Measurements from ENCODE around the gene ADAMTS6.
A peak's percentile ranks its signal among the peaks of the same experiment; 100 is the strongest.

The ADAMTS6 gene

DNA sequence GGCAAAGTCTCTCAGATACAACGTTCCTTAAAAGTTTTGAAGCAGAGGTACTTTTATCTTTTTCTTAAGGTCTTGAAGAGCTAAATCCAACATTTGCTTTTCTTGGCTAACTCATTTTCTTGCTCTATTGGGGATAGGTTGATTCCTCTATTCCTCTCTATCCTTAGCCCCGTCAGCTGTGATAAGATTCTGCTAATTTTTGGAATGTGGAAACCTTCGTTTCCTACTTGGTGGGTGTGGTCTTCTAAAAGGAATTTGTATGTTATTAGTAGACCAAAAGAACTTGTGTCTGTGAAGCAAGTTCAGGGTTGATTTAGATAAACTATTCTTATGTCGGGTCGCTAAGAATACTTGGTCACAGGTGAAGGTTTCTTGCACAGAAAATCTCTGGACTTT is 308.6 kb downstream of the ADAMTS6 start:
- no peak for DNase-seq (ENCODE audit: low spot score)
- TF ChIP-seq, protein P1, sequence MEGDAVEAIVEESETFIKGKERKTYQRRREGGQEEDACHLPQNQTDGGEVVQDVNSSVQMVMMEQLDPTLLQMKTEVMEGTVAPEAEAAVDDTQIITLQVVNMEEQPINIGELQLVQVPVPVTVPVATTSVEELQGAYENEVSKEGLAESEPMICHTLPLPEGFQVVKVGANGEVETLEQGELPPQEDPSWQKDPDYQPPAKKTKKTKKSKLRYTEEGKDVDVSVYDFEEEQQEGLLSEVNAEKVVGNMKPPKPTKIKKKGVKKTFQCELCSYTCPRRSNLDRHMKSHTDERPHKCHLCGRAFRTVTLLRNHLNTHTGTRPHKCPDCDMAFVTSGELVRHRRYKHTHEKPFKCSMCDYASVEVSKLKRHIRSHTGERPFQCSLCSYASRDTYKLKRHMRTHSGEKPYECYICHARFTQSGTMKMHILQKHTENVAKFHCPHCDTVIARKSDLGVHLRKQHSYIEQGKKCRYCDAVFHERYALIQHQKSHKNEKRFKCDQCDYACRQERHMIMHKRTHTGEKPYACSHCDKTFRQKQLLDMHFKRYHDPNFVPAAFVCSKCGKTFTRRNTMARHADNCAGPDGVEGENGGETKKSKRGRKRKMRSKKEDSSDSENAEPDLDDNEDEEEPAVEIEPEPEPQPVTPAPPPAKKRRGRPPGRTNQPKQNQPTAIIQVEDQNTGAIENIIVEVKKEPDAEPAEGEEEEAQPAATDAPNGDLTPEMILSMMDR (IDR thresholded peaks at IDR 0.05; ENCODE audit: extremely low read depth, missing control alignments): no peak

DNA sequence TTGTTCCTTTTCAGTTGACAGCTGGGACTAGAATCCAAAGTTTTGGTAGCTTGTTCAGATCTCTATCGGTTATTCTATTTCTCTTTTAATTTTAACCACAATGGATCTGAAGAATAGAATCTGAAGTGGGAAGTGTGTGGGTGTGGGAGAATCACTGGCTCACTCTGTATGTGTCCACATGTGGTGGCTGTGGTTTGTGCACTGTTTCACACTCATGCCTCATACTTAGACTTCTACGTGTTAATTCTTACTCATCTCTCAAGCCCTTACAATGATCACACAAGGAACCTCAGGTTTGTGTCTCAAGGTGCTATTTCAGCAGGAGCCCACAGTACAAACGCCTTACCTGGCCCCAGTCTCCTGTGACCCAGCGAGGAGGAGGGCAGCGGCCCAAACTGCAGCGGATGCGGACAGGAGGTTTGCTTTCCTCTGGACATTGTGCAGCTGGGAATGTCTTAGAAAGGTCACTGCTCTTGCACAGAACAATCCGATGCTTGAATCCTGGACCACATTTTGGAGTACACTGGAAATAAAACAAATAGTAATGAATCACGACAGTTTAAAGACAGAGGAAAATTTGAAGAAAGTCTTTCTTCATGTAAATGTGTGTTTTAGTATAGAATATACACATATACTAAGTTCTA is 309.1 kb downstream of the ADAMTS6 start:
- TF ChIP-seq, protein P1 (IDR thresholded peaks at IDR 0.05; ENCODE audit: extremely low read depth, missing control alignments): no peak
- DNase-seq (ENCODE audit: low spot score): peak; percentile 79

DNA sequence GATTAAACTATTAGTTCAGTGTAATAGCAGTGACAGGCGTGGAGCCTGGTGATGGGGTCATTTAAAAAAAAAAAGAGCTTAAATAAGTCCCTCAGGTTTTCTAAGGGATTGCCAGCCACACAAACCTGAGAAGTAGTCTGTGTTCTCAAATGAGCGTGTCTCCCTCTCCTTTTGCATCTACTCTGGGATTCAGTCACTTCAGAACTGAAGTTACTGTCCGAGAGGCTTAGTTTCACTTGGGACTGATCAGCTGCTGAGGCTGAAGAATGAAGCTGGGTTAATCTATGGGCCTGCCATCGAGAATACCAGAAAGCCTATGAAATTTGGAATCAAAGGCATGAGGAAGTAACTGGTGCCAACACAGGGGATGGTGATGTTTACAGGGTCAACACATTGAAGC is 310.1 kb downstream of the ADAMTS6 start:
- peak; percentile 34 for DNase-seq (ENCODE audit: low spot score)
- TF ChIP-seq, protein P1 (IDR thresholded peaks at IDR 0.05; ENCODE audit: extremely low read depth, missing control alignments): no peak

- TF ChIP-seq, protein P1 (IDR thresholded peaks at IDR 0.05; ENCODE audit: extremely low read depth, missing control alignments): no peak
Observed at GRCh38 chr5:65163698-65164097, 318.0 kb downstream of the ADAMTS6 start.

GRCh38 chr5:65161655-65162054 is 320.1 kb downstream of the ADAMTS6 start:
- DNase-seq (ENCODE audit: low spot score): no peak
- TF ChIP-seq, protein P1 (IDR thresholded peaks at IDR 0.05; ENCODE audit: extremely low read depth, missing control alignments): no peak

More at GRCh38 chr5:65163698-65164097, 318.0 kb downstream of the ADAMTS6 start:
- DNase-seq (ENCODE audit: low spot score): no peak

DNA sequence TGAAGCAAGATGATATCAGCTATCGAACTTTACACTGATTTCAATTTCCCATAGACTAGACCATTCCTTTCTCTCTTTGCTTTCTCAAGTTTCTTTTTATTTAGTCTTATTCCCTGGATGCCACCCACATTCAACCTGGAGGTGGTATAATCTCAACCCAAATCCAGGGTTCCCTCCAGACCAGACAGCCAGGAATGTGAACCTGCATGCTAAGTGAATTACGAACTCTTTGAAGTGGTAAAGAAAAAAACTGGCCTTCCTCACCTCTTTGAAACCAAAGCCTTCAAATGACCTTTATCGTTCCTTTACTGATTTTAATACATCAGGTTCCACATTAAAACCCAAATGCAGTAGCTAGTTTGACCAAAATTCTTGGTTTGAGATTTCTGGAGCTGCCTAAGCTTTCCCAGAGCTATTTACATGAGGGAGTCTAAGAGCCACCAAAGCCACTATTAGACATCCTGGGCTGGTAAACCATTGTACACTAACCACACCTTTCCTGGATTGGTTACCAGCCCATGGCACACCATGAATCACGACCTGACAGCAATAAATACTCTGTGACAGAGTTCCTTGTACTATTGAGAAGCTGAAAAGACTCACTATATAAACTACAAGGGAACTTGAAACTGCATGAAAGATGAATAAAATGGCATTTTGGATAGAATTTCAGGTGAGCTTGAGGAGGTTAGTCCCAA is 323.7 kb downstream of the ADAMTS6 start:
- no peak for DNase-seq (ENCODE audit: low spot score)
- TF ChIP-seq, protein P1 (IDR thresholded peaks at IDR 0.05; ENCODE audit: extremely low read depth, missing control alignments): no peak

- TF ChIP-seq, protein P1 (IDR thresholded peaks at IDR 0.05; ENCODE audit: extremely low read depth, missing control alignments): no peak
- no peak for DNase-seq (ENCODE audit: low spot score)
Observed at GRCh38 chr5:65156933-65157332, 324.8 kb downstream of the ADAMTS6 start.
